ENCODE results near the gene PLA2G2C.

- TF ChIP-seq CTCF (IDR thresholded peaks at IDR 0.05) = no peak
- no peak for TF ChIP-seq POLR2A (IDR thresholded peaks at IDR 0.05)
- TF ChIP-seq EP300 (IDR thresholded peaks at IDR 0.05) = no peak
Observed at GRCh38 chr1:20207546-20207945, 21.2 kb upstream of the PLA2G2C start.
